Umbilical cord (tissue), 2 donors: ENCODE results near the gene ADGRV1. TPM values are rescaled to one million over a fixed set of nuclear protein-coding genes. Genes with fewer than 3 reads are reported as not detected.
"Not testable (repeated sequence)": the region's sequence is repeated elsewhere in the genome, so short reads cannot be mapped to it uniquely, and the experiment has no call there.

Experiments
- DNase-seq: peaks from one replicate; pipeline ENCODE4 v3.0.0-alpha.2; 2015; ENCODE audit warnings: low spot score
- total RNA-seq: library from RNA; depleted of rRNA; stranded (reverse); fragments of >200 nt; gene quantifications from one replicate; pipeline ENCODE4 v1.2.3, GENCODE V29; 2014; ENCODE audit warnings: low replicate concordance; ENCODE audit not compliant: insufficient read depth

Gene ADGRV1
- total RNA-seq, 1 donor from 2014 or later: 15.4 TPM

- peak; percentile 8 for DNase-seq
Measured at GRCh38 chr5:90810211-90810610, 251.6 kb downstream of the ADGRV1 start.

DNA sequence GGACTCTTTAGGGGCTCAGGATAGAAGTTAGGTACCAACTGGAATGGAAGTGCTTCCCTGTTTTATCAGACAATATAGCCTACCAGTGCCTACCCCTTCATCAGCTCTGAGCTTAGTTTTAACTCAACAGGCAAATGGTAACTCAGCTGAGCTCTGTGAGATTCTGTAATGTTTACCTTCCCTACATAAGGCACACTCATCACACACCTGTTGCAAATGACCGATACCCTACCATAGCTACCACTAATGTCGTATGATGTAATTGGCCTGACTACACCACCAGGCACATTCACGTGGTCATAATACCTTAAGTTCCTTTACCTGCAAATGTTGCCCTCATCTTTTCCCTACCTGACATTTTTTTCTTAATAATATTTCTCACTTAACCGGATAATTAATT is 254.8 kb downstream of the ADGRV1 start:
- no peak for DNase-seq

- not testable (repeated sequence) for DNase-seq
Measured at GRCh38 chr5:90822062-90822461, 263.5 kb downstream of the ADGRV1 start.

- DNase-seq: no peak
Measured at GRCh38 chr5:90824436-90824835, 265.8 kb downstream of the ADGRV1 start.

DNA sequence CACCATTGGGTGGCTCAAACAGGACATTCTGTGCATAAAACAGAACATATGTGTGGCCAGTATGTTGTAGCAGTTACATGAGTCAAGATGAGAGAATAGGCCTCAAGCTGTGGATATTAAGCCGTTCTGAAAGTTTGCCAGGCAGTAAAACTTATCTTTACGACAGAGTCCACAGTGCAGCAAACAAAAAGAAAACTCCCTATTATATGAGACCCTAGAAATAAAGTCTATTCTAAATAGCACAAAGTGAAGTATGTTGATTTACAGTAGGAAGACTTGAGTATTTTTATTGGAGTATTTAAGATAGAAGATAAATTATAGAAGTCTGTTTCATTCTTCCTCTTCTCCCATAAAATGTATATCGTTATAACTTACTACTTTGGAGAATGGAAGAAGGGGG is 271.5 kb downstream of the ADGRV1 start:
- DNase-seq: peak; percentile 92

- DNase-seq: no peak
Measured at GRCh38 chr5:90833753-90834152, 275.2 kb downstream of the ADGRV1 start.

GRCh38 chr5:90834711-90835110 is 276.1 kb downstream of the ADGRV1 start:
- DNase-seq: no peak

- no peak for DNase-seq
Measured at GRCh38 chr5:90843443-90843842, 284.8 kb downstream of the ADGRV1 start.

DNA sequence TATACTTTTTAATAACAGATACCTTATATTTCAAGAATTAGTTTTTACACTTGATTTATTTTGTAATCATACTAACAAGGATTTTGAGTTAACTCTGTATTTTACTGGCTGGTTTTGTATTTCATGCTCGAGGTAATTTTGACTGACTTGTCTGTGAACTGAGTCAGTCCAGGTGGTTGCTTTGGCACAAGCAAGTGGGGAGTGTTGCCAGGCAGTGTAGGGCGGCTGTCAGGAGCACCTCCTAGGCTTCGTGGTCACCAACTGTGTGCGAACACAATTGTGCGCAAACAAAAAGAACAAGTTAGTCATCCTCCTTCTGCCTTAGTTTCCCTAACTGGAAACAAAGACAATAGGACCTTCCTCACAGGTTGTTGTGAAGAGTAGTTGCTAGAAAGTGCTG is 286.3 kb downstream of the ADGRV1 start:
- DNase-seq: no peak

DNA sequence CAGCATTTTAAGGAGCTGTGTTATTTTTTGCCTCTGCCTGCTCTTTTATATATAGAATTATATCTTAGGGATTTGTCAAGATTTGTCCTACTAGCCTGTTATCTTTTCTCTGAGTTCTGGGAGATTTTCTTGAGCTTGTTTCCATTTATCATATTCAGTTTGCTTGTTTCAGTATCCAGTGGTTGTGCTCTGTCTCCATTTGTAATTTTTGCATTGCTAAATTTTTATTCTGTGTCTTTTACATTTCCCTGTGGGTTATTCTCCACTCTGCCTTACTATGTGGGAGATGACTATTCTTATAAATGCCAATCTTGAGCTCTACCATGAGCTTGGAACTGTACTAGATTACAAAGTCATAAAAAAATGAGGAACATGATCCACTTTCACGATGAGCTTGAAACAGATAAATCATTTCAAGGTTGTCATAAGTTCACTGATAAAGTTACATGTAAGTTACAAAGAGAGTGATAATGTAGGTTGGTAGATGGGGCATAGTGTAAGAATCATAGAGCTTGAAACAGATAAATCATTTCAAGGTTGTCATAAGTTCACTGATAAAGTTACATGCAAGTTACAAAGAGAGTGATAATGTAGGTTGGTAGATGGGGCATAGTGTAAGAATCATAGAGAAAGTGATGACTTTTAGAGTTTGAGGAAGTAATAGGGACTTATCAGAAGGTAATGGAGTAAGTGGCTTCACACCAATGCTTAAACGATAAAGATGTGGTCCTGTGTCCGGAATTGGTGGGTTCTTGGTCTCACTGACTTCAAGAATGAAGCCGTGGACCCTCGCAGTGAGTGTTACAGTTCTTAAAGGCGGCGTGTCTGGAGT is 287.3 kb downstream of the ADGRV1 start:
- DNase-seq: peak; percentile 92

GRCh38 chr5:90847606-90848005 is 289.0 kb downstream of the ADGRV1 start:
- not testable (repeated sequence) for DNase-seq

GRCh38 chr5:90849939-90850338 is 291.3 kb downstream of the ADGRV1 start:
- DNase-seq: no peak

GRCh38 chr5:90852531-90852930 is 293.9 kb downstream of the ADGRV1 start:
- DNase-seq: peak; percentile 97

- no peak for DNase-seq
Measured at GRCh38 chr5:90853750-90854149, 295.2 kb downstream of the ADGRV1 start.

DNA sequence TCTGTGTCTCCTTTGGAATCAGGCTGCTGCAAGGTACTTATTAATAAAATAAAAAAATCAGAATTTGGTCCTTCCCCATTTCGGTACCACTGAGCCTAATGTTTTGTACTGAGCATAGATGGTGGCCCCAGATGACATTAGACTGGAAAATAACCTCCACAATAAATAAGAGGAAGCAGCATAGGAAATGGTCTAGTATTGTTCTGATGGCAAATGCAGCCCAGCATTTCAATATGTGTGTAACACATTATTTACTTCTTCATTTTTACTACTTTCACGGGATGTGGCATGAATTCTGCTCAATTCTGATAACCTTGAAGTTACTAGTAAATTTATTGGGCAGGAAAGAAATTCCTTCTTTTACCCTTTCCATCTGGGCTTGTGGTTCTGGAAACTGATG is 295.6 kb downstream of the ADGRV1 start:
- DNase-seq: no peak

DNA sequence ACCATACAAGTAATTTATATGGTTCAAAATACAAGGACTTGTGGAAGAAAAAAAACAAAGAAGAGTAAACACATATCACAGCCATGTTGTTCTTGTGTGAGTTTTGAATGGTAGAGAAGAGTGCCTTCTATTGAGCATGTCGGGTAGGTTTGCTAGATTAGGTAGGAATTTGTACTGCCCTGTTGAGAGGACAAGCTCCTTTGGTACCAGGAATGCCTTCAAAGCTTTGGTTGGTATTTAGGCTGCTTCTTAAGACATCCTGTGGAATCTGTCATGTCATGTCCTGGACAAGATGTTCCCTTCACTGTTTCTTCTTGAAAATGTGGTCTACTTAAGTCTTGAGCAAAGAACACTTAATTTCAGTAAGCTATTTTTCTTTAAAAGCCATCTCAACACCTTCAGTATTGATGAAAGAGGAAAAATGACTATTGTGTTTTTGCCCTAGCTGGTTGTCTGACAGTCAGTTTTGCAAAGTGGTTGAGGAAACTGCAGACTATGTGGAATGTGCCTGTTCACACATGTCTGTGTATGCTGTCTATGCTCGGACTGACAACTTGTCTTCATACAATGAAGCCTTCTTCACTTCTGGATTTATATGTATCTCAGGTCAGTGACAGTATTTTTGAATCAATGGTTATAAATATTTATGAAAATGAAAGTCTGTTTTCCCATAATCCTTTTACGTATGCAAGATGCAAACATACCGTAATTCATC is 296.9 kb downstream of the ADGRV1 start:
- DNase-seq: no peak

- DNase-seq: no peak
Measured at GRCh38 chr5:90861843-90862586, 303.4 kb downstream of the ADGRV1 start.

- DNase-seq: no peak
Measured at GRCh38 chr5:90865180-90865579, 306.6 kb downstream of the ADGRV1 start.

- peak; percentile 44 for DNase-seq
Measured at GRCh38 chr5:90866333-90866732, 307.7 kb downstream of the ADGRV1 start.

- DNase-seq: peak; percentile 44
Measured at GRCh38 chr5:90866915-90867731, 308.5 kb downstream of the ADGRV1 start.

DNA sequence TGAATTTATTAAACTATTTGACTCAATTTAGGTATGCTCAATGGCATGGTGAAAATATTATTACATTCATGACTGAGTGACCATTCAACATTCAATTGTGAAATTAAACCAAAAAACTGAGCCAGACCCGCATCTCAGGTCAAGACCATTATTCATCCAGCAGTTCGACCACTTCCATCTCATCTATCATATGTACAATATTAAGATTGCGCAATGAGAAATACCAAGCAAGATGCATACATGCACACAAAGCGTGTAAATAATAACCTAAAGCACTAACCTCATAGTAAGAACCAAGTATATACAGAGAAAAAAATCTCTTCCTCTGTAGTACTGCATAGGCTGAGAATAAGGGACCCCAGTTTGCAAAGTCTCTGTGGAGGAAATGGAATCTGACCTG is 310.2 kb downstream of the ADGRV1 start:
- no peak for DNase-seq
